Amygdala (tissue), 56 donors: ENCODE results near the gene SNX18.

Experiments
- DNase-seq, 56 donors: peaks; one replicate each; lab custom pipeline; 2025; lab: John Stamatoyannopoulos, UW

The SNX18 gene

GRCh38 chr5:54577528-54577927 lies 60.0 kb downstream of the SNX18 start:
- DNase-seq = no peak

GRCh38 chr5:54577937-54578653 lies 60.5 kb downstream of the SNX18 start:
- DNase-seq = no peak

- no peak for DNase-seq
Measured at GRCh38 chr5:54579591-54580295, 62.2 kb downstream of the SNX18 start.

- DNase-seq = no peak
Measured at GRCh38 chr5:54580997-54581811, 63.6 kb downstream of the SNX18 start.

GRCh38 chr5:54581831-54582548 lies 64.4 kb downstream of the SNX18 start:
- DNase-seq = no peak

- no peak for DNase-seq
Measured at GRCh38 chr5:54586336-54586735, 68.8 kb downstream of the SNX18 start.

GRCh38 chr5:54589786-54590185 lies 72.2 kb downstream of the SNX18 start:
- DNase-seq = no peak

- peak in 1 of 56 donors; percentile 11 for DNase-seq
Measured at GRCh38 chr5:54590824-54591223, 73.3 kb downstream of the SNX18 start.

GRCh38 chr5:54593779-54594178 lies 76.2 kb downstream of the SNX18 start:
- DNase-seq = no peak

GRCh38 chr5:54594181-54594580 lies 76.6 kb downstream of the SNX18 start:
- no peak for DNase-seq

GRCh38 chr5:54595721-54596120 lies 78.2 kb downstream of the SNX18 start:
- DNase-seq = no peak
